Mucosa of stomach (tissue), 1 donor: ENCODE results near the gene SPRED2.

Experiments used
- H3K27me3 ChIP-seq: one replicate; pipeline ENCODE4 v1.7.0; 2013; ENCODE audit warnings: mild to moderate bottlenecking, low read length; ENCODE audit not compliant: control insufficient read depth, insufficient read depth
- H3K36me3 ChIP-seq: one replicate; pipeline ENCODE4 v1.7.0; 2013; ENCODE audit warnings: low read length; ENCODE audit not compliant: control insufficient read depth, insufficient read depth
- H3K4me1 ChIP-seq: one replicate; pipeline ENCODE4 v1.7.0; 2013; ENCODE audit warnings: mild to moderate bottlenecking, low read length; ENCODE audit not compliant: control insufficient read depth, insufficient read depth
- H3K4me3 ChIP-seq: one replicate; pipeline ENCODE4 v1.7.0; 2013; ENCODE audit warnings: low read length
- H3K9ac ChIP-seq: one replicate; pipeline ENCODE4 v1.7.0; 2013; ENCODE audit warnings: mild to moderate bottlenecking, low read length, moderate library complexity
- H3K9me3 ChIP-seq: one replicate; pipeline ENCODE4 v1.7.0; 2013; ENCODE audit warnings: mild to moderate bottlenecking, low read length, moderate library complexity; ENCODE audit not compliant: control insufficient read depth
- donor health status: Pancreatic carcinoma.

Gene SPRED2

DNA sequence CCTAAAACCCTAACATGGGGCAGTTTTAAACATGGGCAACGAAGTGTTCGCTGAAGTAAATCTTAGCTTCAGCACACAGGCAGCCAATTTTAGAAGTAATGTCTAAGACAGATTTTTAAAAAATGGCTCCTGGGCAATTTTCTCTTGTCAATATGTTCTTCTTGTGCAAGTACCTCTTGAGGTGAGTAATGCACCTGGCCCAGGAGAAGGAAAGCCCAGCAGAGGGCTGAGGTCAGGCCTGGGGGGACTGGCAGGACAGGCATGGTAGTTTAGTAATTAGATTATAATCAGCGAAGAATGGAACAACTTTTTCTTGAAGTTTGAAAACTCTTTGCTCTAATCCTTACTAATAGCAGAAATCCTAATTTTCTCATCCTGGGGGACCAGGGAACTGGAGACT is 77.6 kb downstream of the SPRED2 start:
- Histone ChIP-seq H3K9ac (no peak overlapping the region), H3K4me3 (no peak overlapping the region), H3K9me3 (no peaks in the 10 kb centered on the region), H3K27me3 (no peaks in the 10 kb centered on the region), H3K4me1 (peaks cover 41% of the 10 kb centered on the region), H3K36me3 (no peaks in the 10 kb centered on the region)

DNA sequence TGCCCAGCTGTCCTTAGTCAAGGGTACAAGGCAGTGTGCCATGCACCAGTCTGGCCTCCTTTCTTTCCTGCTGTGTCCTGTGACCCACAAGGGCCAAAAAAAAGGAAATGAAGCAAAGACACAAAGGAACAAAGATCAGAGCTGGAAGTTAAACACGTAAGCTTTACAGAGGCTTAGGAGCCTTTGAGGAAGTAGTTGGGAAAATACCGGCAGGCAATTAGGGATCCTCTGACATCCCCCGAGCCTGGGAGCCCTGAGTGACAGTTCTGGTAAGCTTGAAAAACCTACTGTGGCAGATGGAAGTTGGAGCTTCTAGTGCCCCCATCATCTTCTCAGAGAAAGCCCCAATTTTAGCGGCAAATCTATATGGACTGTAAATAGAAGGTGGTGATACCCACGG is 78.5 kb downstream of the SPRED2 start:
- Histone ChIP-seq H3K27me3 (no peaks in the 10 kb centered on the region), H3K4me1 (peaks cover 38% of the 10 kb centered on the region), H3K4me3 (no peak overlapping the region), H3K36me3 (no peaks in the 10 kb centered on the region), H3K9ac (no peak overlapping the region), H3K9me3 (no peaks in the 10 kb centered on the region)

DNA sequence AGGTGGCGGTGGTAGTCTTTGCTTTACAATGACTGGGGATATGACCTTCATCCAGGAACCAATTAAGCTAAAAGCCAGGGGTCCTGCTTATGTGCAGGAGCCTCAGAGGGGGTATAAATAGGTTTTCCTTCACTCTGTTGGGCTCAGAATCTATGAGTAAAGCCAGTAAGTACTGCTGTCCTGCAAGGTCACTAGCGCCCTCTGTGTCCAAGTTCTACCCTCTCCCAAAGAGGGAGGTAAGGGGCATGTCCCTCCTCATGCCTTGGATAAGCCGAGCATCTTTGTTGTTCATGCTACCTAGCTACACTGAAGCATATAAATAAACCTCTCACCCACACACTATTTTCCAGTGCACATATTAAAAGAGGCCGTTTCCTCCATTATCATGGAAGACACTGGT is 79.4 kb downstream of the SPRED2 start:
- no peak overlapping the region for H3K4me3 ChIP-seq

DNA sequence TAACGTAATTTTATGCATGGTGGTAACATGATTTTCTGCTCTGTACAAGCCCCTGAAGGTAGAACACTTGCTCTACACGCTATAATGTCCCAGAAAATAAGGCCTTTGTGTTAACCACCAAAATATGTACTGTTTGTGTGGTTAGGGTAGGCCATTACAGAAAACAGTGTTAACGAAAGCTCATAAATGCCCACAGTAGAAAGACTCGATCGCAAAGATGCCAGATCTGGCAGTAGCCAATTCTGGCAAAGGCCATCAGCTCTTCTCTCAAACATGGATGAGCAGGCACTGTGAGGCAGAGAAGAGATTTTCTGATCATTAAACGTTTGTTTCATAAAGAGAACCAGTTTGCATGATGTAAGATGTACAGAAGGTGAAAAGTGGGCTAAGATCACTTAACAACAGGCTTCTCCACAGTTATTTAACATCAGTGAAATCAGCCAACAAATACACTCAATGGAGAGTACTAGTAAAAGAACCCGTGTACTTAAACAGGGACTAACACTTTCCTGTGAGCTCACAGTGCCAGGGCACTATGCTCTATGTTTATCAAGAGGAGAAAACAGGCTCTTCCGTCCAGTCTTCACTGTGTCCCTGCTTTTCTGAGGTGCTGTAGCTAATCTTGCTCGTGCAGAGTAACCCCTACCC is 80.3 kb downstream of the SPRED2 start:
- Histone ChIP-seq H3K9me3 (no peaks in the 10 kb centered on the region), H3K27me3 (no peaks in the 10 kb centered on the region), H3K36me3 (no peaks in the 10 kb centered on the region), H3K4me3 (no peak overlapping the region), H3K9ac (no peak overlapping the region), H3K4me1 (peaks cover 28% of the 10 kb centered on the region)

More for the DNA sequence above, 79.4 kb downstream of the SPRED2 start:
- Histone ChIP-seq H3K9me3 (no peaks in the 10 kb centered on the region), H3K4me1 (peaks cover 33% of the 10 kb centered on the region), H3K9ac (no peak overlapping the region), H3K27me3 (no peaks in the 10 kb centered on the region), H3K36me3 (no peaks in the 10 kb centered on the region)

DNA sequence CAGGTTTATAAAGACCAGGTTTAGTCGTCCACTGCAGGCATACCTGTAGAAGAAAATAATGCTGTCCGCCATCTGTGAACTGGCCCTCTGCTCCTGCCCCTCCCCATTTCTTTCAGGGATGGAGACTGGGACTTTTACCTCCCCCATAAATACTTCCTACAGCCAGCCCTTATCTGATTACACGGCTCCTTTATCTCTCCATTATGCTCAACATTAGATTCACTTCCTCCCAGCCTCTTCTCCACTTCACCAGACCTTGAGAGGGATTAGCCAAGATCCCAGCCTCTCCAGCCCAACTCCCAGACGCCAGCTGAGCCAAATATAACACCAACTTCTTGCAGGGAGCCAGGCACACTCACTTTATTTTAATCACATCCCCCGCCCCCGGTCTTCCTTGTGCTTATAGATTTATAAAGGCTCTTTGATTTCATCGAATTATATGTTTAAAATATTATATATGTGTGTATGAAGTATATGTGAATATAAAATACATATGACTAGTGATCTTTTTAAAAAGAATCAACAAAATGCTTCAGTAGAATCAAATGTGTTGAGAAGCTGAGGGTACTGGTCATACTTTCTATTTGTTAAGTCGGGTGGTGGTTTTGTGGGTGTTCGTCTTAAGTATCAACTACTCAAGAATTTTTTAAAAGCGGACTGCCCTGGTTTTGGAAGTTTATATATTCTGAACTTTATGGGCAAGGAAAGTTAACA is 81.0 kb downstream of the SPRED2 start:
- Histone ChIP-seq H3K4me3 (no peak overlapping the region), H3K4me1 (peaks cover 28% of the 10 kb centered on the region), H3K27me3 (no peaks in the 10 kb centered on the region)

DNA sequence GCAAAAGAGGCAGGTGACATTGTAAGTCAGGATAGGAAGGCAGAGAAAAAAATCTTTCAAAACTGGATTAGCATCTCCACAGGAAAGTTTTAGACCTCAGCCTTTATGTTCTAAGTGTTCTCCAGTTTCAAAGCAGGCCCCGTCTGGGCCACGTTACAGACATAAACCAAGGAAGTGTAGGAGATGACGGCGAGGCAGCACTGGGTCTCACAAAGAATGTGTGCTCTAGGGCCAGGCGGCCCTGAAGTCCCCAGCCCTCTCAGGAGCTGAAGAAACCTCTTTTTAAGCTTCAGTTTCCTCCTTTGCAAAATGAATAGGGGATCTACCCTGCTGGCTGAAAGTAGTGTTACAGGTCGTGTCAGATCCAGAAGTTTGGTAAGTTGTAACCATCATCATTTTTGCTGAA is 81.7 kb downstream of the SPRED2 start:
- H3K36me3 ChIP-seq: no peaks in the 10 kb centered on the region
- no peak overlapping the region for H3K4me3 ChIP-seq
- H3K9ac ChIP-seq: no peak overlapping the region
- H3K27me3 ChIP-seq: no peaks in the 10 kb centered on the region
- H3K4me1 ChIP-seq: peaks cover 28% of the 10 kb centered on the region
- H3K9me3 ChIP-seq: no peaks in the 10 kb centered on the region

More for the DNA sequence above, 81.0 kb downstream of the SPRED2 start:
- no peaks in the 10 kb centered on the region for H3K36me3 ChIP-seq
- no peaks in the 10 kb centered on the region for H3K9me3 ChIP-seq
- no peak overlapping the region for H3K9ac ChIP-seq

DNA sequence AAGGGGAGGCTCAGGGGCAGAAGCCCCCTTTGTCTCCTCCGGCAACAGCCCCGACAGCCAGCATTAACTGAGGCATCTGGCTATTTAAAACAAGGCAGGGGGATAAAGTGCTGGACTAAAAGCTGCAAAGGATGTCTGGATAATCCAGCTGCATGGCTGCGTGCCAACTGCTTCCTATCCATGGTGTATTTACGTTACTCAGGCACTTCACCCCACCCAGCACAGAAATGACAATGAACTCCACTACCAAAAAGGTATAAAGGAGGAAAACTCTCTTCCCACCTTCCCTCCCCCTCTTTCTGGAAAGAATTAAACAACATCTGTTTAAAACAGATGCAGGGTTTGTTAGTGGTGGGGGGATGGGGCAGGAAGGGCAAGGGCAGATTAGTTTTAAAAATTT is 82.5 kb downstream of the SPRED2 start:
- H3K4me1 ChIP-seq: peaks cover 28% of the 10 kb centered on the region

DNA sequence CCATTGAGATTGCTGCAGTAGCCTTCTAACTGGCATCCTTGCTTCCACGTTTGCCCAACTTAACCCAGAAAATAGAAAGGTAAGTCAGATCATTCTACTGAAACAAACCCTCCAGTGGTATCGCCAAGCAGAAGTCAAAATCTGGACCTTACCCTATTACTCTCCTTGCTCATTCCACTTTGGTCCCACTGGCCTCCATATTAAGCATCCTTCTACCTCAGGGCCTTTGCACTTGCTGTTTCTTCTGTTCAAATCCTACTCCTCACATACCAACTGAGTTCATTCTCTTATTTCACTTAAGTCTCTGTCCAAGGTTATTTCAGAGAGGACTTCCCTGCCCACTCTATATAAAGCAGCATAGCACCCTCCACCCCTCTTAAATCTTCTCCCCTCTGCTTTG is 84.5 kb downstream of the SPRED2 start:
- no peaks in the 10 kb centered on the region for H3K27me3 ChIP-seq
- H3K9me3 ChIP-seq: no peaks in the 10 kb centered on the region
- H3K9ac ChIP-seq: no peak overlapping the region
- peaks cover 22% of the 10 kb centered on the region for H3K4me1 ChIP-seq
- H3K4me3 ChIP-seq: no peak overlapping the region
- H3K36me3 ChIP-seq: no peaks in the 10 kb centered on the region

More for the DNA sequence above, 82.5 kb downstream of the SPRED2 start:
- no peak overlapping the region for H3K4me3 ChIP-seq
- H3K9ac ChIP-seq: no peak overlapping the region
- H3K36me3 ChIP-seq: no peaks in the 10 kb centered on the region
- H3K9me3 ChIP-seq: no peaks in the 10 kb centered on the region
- no peaks in the 10 kb centered on the region for H3K27me3 ChIP-seq

DNA sequence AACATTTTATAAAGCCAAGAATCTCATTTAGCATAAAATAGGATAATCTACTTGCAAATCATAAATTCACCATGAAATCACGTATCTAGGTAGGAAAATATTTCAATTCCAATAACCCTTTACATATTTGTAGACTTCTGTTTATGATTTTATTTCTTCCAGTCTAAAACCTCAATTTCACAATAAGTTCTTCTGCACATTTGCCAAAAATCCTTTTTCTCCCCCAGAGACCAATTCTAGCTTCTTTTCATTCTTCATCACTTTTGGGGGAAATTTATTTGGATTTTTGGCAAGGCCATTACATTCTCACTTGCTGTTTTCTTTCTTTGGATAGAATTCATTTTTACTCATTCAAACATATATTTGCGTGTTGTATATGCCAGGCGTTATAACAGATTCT is 86.8 kb downstream of the SPRED2 start:
- H3K27me3 ChIP-seq: no peaks in the 10 kb centered on the region

DNA sequence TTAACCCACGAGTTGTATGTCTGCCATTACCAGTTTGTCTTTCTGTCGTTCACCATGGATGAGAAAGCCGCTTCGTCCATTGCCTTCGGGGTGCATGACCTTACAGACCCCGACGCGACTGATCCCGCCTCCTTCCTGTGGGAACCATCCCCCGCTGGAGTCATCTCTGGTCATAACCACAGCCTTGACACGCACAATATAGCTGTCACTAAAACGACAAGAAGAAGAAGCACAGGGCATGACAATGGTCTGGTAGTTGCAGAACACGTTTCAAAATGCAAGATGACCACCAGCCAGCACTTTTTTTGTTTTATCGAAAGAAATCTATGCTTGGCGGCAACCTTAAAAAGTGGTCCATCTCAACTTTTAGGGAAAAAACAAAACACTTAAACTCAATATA is 87.7 kb downstream of the SPRED2 start:
- H3K36me3 ChIP-seq: no peaks in the 10 kb centered on the region
- no peak overlapping the region for H3K4me3 ChIP-seq
- no peaks in the 10 kb centered on the region for H3K27me3 ChIP-seq
- H3K4me1 ChIP-seq: peaks cover 9% of the 10 kb centered on the region
- H3K9me3 ChIP-seq: no peaks in the 10 kb centered on the region
- H3K9ac ChIP-seq: no peak overlapping the region

More for the DNA sequence above, 86.8 kb downstream of the SPRED2 start:
- Histone ChIP-seq H3K4me3 (no peak overlapping the region), H3K9ac (no peak overlapping the region), H3K4me1 (peaks cover 19% of the 10 kb centered on the region), H3K9me3 (no peaks in the 10 kb centered on the region), H3K36me3 (no peaks in the 10 kb centered on the region)

DNA sequence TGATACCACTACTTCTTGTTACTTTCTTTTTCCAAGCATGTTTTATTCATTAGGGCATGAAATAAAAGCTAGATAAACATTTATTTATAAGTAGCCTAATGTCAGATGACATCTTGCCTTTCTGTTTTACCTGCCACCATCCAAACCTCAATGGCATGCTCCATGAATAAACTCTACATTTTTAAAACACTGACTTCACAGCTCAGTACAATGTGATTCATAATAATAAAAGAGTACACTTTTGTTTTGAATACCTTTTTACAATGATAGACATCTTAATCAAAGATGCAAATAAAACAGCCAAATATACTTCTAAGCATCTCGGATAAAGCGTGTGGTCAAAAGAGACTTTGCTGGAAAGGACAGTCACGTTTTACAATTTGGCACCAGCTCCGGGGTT is 88.2 kb downstream of the SPRED2 start:
- Histone ChIP-seq H3K4me1 (peaks cover 7% of the 10 kb centered on the region), H3K36me3 (no peaks in the 10 kb centered on the region), H3K9ac (no peak overlapping the region), H3K27me3 (no peaks in the 10 kb centered on the region), H3K9me3 (no peaks in the 10 kb centered on the region), H3K4me3 (no peak overlapping the region)

DNA sequence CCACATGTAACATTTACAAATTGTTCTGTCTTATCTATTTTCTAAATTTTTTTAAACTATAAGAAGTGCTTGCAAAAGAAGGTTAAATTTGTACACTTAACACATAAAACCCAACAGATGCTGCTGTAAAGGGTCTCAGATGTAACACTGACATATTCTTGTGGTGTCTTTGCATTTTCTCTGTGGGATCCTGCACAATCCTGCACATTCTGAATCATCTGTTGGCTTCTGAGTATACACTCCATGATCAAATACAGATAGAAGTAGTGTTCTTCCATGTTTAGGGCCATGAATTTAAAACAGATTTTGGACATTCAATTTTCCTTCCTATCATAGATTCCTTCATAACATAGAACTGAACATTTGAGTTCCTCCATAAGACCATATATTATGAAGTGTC is 89.0 kb downstream of the SPRED2 start:
- Histone ChIP-seq H3K36me3 (no peaks in the 10 kb centered on the region), H3K9me3 (no peaks in the 10 kb centered on the region), H3K4me3 (no peak overlapping the region), H3K9ac (no peak overlapping the region), H3K4me1 (peaks cover 7% of the 10 kb centered on the region), H3K27me3 (no peaks in the 10 kb centered on the region)
